NOMO-1 treated with DMSO at 0.1 percent for 48 hours (cell line): ENCODE results near the gene PXT1.

Experiments
- DNase-seq: peaks from one replicate; lab custom pipeline; 2025; ENCODE audit not compliant: unreplicated experiment; lab: John Stamatoyannopoulos, UW

Gene PXT1

DNA sequence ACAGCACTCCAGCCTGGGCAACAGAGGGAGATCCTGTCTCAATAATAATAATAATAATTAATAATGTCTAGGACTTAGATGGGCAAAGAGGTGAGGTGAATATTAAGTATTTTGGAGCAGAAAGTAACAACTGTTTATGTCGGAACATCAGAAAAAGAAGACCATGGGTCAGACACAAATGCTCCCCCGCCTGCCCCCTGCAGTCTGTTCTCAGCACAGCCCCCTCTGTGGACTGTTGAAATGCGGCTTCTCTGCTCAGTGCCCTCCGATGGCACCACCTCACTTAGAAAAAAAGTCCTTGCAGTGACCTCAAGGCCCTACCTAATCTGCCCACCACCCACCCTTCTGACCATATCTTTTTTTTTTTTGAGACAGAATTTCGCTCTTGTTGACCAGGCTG lies 50.0 kb downstream of the PXT1 start:
- no peak for DNase-seq

DNA sequence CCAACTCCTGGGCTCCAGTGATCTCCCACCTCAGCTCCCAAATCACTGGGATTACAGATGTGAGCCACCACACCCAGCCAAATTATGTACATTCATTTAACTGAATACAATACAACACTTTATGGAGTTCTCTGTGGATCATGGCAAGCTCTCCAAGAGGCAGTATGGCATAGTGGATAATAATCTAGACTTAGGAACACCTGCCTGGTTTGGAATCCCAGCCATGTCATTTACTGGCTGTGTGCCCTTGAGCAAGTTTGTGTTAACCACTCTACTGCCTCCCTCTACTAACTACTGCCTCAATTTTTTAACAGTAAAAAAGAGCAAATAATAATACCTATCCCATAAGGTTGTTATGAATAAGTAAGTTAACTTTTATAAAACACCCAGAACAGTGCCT lies 53.3 kb downstream of the PXT1 start:
- no peak for DNase-seq

- DNase-seq = no peak
Measured at GRCh38 chr6:36387440-36388303, 55.0 kb downstream of the PXT1 start, which contains the start of gene ETV7. Gene ETV7 (minus strand): TSS chr6:36387669. CDS start chr6:36387541, 128 bp downstream.

GRCh38 chr6:36386495-36387439 lies 55.9 kb downstream of the PXT1 start:
- no peak for DNase-seq

- DNase-seq = no peak
Measured at GRCh38 chr6:36384095-36384494, 58.6 kb downstream of the PXT1 start.

GRCh38 chr6:36383606-36384005 lies 59.0 kb downstream of the PXT1 start:
- no peak for DNase-seq

DNA sequence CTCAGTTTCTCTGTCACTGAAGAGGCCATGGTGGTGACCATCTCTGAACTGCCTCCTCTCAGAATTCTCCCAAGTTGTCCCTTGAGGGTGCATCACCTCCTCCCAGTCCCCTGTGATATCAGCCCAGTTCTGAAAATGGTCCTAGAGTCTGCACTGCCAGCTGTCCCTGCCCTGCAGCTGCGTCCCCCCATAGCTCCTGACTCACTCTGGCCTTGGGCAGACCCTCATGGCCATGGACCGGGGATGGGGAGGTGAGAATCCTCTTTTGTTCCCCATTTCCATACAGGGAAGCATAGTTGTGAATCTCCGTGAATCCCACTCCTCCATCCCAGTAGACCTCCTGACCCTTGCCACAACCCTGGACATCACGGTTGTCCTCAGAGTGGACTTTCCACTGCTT lies 59.7 kb downstream of the PXT1 start:
- no peak for DNase-seq

DNA sequence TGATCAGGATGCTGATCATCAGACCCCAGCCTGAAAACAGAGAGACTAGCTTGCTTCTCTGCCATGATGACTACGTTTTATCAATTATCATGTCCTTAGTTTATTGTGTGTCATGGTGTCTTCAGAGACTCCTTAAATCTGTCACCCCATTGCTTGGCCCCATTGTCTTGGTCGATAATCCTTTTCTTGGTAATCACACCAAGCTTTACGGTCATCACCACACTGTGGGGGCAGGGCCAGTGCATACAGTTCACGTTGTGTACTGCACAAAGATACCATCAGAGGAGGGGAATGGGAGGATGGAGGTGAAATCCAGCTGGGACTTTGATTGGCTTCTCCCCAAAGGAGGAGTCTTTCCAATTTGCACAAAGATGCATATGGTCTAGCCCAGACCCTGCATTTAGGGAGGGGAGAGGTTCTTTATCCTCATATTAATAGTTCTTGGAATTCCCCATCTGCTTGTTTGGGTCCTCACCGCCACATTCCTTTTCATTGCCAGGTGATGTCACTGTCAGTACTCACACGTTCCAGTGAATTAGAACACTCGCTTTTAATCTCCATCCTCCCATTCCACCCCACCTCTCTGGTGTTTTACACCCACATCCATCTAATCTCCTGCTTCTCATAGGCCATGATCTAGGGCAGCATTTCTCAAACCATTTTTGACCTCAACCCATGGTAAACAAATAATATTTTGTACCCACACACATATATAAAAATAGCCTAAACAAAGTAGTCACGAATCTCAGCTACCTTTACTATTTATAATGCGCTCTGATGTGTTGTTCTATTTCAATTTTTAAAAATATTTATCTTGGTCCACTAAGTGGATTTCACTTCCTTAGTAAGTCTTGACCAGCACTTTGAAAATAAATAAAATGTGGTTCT lies 60.9 kb downstream of the PXT1 start:
- DNase-seq = no peak

- DNase-seq = no peak
Measured at GRCh38 chr6:36380166-36380565, 62.5 kb downstream of the PXT1 start.

GRCh38 chr6:36378936-36379335 lies 63.7 kb downstream of the PXT1 start:
- no peak for DNase-seq

GRCh38 chr6:36378243-36378920 lies 64.3 kb downstream of the PXT1 start:
- no peak for DNase-seq

GRCh38 chr6:36377594-36377993 lies 65.1 kb downstream of the PXT1 start:
- DNase-seq = no peak

DNA sequence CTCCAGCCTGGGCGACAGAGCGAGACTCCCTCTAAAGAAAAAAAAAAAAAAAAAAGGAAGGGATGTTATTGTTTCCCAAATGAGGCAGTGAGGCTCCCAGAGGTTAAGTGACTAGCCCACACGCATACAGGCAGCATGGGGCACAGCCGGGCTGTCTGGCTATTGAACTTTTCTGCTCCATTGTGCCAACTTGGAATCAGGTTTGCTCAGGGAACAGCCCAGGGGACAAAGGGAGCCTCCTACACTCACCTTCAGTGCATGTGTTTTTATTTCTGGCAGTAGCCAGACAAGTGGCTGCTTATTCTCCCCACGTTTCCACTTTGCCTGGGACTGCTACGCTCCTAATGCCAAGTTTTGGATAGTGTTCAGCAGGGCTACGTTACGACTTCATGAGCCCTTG lies 65.9 kb downstream of the PXT1 start:
- DNase-seq = no peak

- DNase-seq = no peak
Measured at GRCh38 chr6:36376183-36376582, 66.5 kb downstream of the PXT1 start.

DNA sequence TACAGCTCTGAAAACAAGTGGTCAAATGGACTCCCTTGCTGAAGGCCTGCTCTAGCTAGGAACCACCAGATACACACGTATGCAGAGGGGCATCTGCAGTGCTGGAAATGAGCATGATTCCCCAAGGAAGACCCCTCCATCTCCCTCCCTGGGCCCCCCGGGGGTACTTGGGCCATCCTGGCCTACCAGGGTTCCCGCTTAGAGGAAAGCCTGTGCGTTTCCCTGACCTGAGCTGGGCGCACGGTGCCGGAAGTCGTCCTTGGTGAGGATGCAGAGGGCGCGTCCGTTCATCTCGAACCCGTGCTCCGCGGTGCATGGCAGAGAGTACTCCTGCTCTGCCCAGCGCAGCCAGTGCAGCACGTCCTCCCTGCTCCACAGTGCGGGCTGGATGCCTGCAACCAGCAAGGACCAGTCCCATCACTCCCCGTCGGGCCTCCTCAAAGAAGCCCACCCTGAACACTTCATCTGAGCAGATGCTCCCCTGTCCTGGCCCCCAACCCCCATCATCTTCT lies 67.0 kb downstream of the PXT1 start:
- DNase-seq = no peak

- DNase-seq = no peak
Measured at GRCh38 chr6:36374972-36375371, 67.7 kb downstream of the PXT1 start.

GRCh38 chr6:36374194-36374593 lies 68.5 kb downstream of the PXT1 start:
- DNase-seq = no peak

- DNase-seq = no peak
Measured at GRCh38 chr6:36373368-36374019, 69.2 kb downstream of the PXT1 start.

- DNase-seq = no peak
Measured at GRCh38 chr6:36372088-36372487, 70.6 kb downstream of the PXT1 start.

DNA sequence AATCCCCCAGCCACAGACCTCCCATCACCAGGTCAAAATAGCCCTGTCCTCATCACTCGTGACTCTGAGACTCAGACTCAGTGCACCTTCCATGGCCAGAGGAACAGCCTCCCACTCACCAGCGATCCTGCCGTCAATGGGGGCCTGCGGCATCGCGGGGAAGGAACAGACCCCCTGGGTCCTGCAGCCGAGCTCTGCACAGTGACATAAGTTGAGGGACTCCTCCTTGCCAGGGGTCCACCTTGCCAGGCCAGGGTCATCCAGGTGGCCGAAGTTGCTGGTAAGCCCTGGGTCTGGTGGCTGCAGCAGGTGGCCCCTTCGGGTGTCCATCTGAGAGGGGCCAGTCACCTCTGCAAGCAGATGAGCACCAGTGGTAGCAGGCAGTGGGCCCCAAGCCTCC lies 71.4 kb downstream of the PXT1 start:
- no peak for DNase-seq
